ENCODE measurements around the gene DTX3. TPM values are rescaled to one million over a fixed set of nuclear protein-coding genes. Genes with fewer than 3 reads are reported as not detected.
"Not testable (repeated sequence)": the region's sequence is repeated elsewhere in the genome, so short reads cannot be mapped to it uniquely, and the experiment has no call there.

The DTX3 gene
- total and polyA plus RNA-seq, 4 experiments from 2014 or later = 4.2 to 37.1 (median 20.0) TPM

- peaks cover 15 to 17% of the 10 kb centered on the region in 2 donors for H3K27me3 Mint-ChIP-seq
- Histone ChIP-seq H3K27me3 (ENCODE audit: insufficient read depth, low read length) (no peaks in the 10 kb centered on the region), H3K36me3 (ENCODE audit: insufficient read depth, low read length) (no peaks in the 10 kb centered on the region), H3K27ac (ENCODE audit: low read depth, low read length) (no peak overlapping the region), H3K4me3 (ENCODE audit: low read length in 2 of 2) (no peak overlapping the region), H3K4me1 (ENCODE audit: insufficient read depth, low read length) (no peaks in the 10 kb centered on the region), H3K9me3 (ENCODE audit: control insufficient read depth in 1 of 2, low read length in 2 of 2) (no peaks in the 10 kb centered on the region)
- H3K4me3 Mint-ChIP-seq = no peak overlapping the region
- DNase-seq = no peak
- CTCF ChIA-PET (ENCODE audit: partially characterized antibody) = interaction anchor here (2.0 to 2.8 kb wide), 3 partner anchors 9 to 21 kb away, joined by 4 to 8 read pairs (median 7); partner anchors contain the start of gene B4GALNT1
- intact Hi-C loops (cut with micrococcal nuclease) = no loop called here
- POLR2A ChIA-PET (ENCODE audit: partially characterized antibody) = no interaction called here
- no peak overlapping the region for H3K27ac Mint-ChIP-seq
- H3K9me3 Mint-ChIP-seq = peaks cover 0 to 14% (median 8%) of the 10 kb centered on the region in 8 donors
- H3K36me3 Mint-ChIP-seq = no peaks in the 10 kb centered on the region
- no peaks in the 10 kb centered on the region for H3K4me1 Mint-ChIP-seq
Observed at GRCh38 chr12:57641699-57642442, 37.2 kb downstream of the DTX3 start.

GRCh38 chr12:57645990-57646658, 41.5 kb downstream of the DTX3 start:
- H3K27ac ChIP-seq (ENCODE audit: low read depth, low read length); intact Hi-C loops (cut with micrococcal nuclease); H3K4me3 Mint-ChIP-seq; H3K4me1 ChIP-seq (ENCODE audit: insufficient read depth, low read length); H3K9me3 ChIP-seq (ENCODE audit: control insufficient read depth in 1 of 2, low read length in 2 of 2); H3K27ac Mint-ChIP-seq; H3K4me3 ChIP-seq (ENCODE audit: low read length in 2 of 2); H3K36me3 Mint-ChIP-seq; H3K36me3 ChIP-seq (ENCODE audit: insufficient read depth, low read length); DNase-seq; POLR2A ChIA-PET (ENCODE audit: partially characterized antibody); H3K27me3 Mint-ChIP-seq; H3K27me3 ChIP-seq (ENCODE audit: insufficient read depth, low read length); H3K4me1 Mint-ChIP-seq: not testable (repeated sequence)
- H3K9me3 Mint-ChIP-seq = peaks cover 0 to 14% (median 8%) of the 10 kb centered on the region in 8 donors
- CTCF ChIA-PET (ENCODE audit: partially characterized antibody) = interaction anchor here (2.6 kb wide), 1 partner anchor 187 kb away, joined by 8 read pairs; the partner anchor contains the start of gene GLI1

- H3K9me3 ChIP-seq (ENCODE audit: control insufficient read depth in 1 of 2, low read length in 2 of 2); intact Hi-C loops (cut with micrococcal nuclease); H3K27ac ChIP-seq (ENCODE audit: low read depth, low read length); H3K4me3 ChIP-seq (ENCODE audit: low read length in 2 of 2); H3K27ac Mint-ChIP-seq; POLR2A ChIA-PET (ENCODE audit: partially characterized antibody); H3K4me1 Mint-ChIP-seq; H3K4me3 Mint-ChIP-seq; H3K36me3 Mint-ChIP-seq; DNase-seq; CTCF ChIA-PET (ENCODE audit: partially characterized antibody); H3K27me3 Mint-ChIP-seq; H3K36me3 ChIP-seq (ENCODE audit: insufficient read depth, low read length); H3K4me1 ChIP-seq (ENCODE audit: insufficient read depth, low read length); H3K27me3 ChIP-seq (ENCODE audit: insufficient read depth, low read length): not testable (repeated sequence)
- H3K9me3 Mint-ChIP-seq = peaks cover 0 to 14% (median 8%) of the 10 kb centered on the region in 8 donors
Observed at GRCh38 chr12:57646659-57647049, 42.0 kb downstream of the DTX3 start.

GRCh38 chr12:57654042-57654441, 49.4 kb downstream of the DTX3 start:
- Mint-ChIP-seq H3K9me3 (peaks cover 0 to 8% (median 3%) of the 10 kb centered on the region in 8 donors), H3K4me1 (no peaks in the 10 kb centered on the region), H3K27ac (no peak overlapping the region), H3K27me3 (peaks cover 0 to 2% of the 10 kb centered on the region in 2 donors), H3K4me3 (no peak overlapping the region), H3K36me3 (no peaks in the 10 kb centered on the region)
- Histone ChIP-seq H3K4me1 (ENCODE audit: insufficient read depth, low read length) (no peaks in the 10 kb centered on the region), H3K27me3 (ENCODE audit: insufficient read depth, low read length) (no peaks in the 10 kb centered on the region), H3K36me3 (ENCODE audit: insufficient read depth, low read length) (no peaks in the 10 kb centered on the region), H3K4me3 (ENCODE audit: low read length in 2 of 2) (no peak overlapping the region), H3K27ac (ENCODE audit: low read depth, low read length) (no peak overlapping the region), H3K9me3 (ENCODE audit: control insufficient read depth in 1 of 2, low read length in 2 of 2) (no peaks in the 10 kb centered on the region)
- CTCF ChIA-PET (ENCODE audit: partially characterized antibody) = interaction anchor here (0.7 kb wide), 1 partner anchor 32 kb away, joined by 3 read pairs; no protein-coding TSS in a partner anchor
- DNase-seq = no peak
- POLR2A ChIA-PET (ENCODE audit: partially characterized antibody) = no interaction called here
- intact Hi-C loops (cut with micrococcal nuclease) = no loop called here

GRCh38 chr12:57655541-57656240, 51.1 kb downstream of the DTX3 start:
- Histone ChIP-seq H3K4me1 (ENCODE audit: insufficient read depth, low read length) (no peaks in the 10 kb centered on the region), H3K4me3 (ENCODE audit: low read length in 2 of 2) (no peak overlapping the region), H3K9me3 (ENCODE audit: control insufficient read depth in 1 of 2, low read length in 2 of 2) (no peaks in the 10 kb centered on the region), H3K27ac (ENCODE audit: low read depth, low read length) (no peak overlapping the region), H3K36me3 (ENCODE audit: insufficient read depth, low read length) (no peaks in the 10 kb centered on the region), H3K27me3 (ENCODE audit: insufficient read depth, low read length) (no peaks in the 10 kb centered on the region)
- DNase-seq = no peak
- Mint-ChIP-seq H3K9me3 (peaks cover 0 to 8% (median 3%) of the 10 kb centered on the region in 8 donors), H3K27me3 (peaks cover 0 to 2% of the 10 kb centered on the region in 2 donors), H3K4me3 (no peak overlapping the region), H3K4me1 (no peaks in the 10 kb centered on the region), H3K27ac (no peak overlapping the region), H3K36me3 (no peaks in the 10 kb centered on the region)
- ChIA-PET POLR2A (ENCODE audit: partially characterized antibody) (no interaction called here), CTCF (ENCODE audit: partially characterized antibody) (interaction anchor here (1.1 to 1.3 kb wide), 3 partner anchors 11 to 33 kb away, joined by 3 to 4 read pairs (median 3); no protein-coding TSS in a partner anchor)
- intact Hi-C loops (cut with micrococcal nuclease) = no loop called here

GRCh38 chr12:57656408-57656807, 51.8 kb downstream of the DTX3 start:
- H3K4me1 ChIP-seq (ENCODE audit: insufficient read depth, low read length); H3K27me3 Mint-ChIP-seq; H3K4me1 Mint-ChIP-seq; DNase-seq; H3K36me3 ChIP-seq (ENCODE audit: insufficient read depth, low read length); intact Hi-C loops (cut with micrococcal nuclease); H3K27ac Mint-ChIP-seq; H3K9me3 ChIP-seq (ENCODE audit: control insufficient read depth in 1 of 2, low read length in 2 of 2); H3K4me3 ChIP-seq (ENCODE audit: low read length in 2 of 2); H3K27me3 ChIP-seq (ENCODE audit: insufficient read depth, low read length); H3K4me3 Mint-ChIP-seq; H3K9me3 Mint-ChIP-seq; H3K36me3 Mint-ChIP-seq; H3K27ac ChIP-seq (ENCODE audit: low read depth, low read length): not testable (repeated sequence)
- ChIA-PET POLR2A (ENCODE audit: partially characterized antibody) (interaction anchor here (0.7 kb wide), 1 partner anchor 14 kb away, joined by 3 read pairs; no protein-coding TSS in a partner anchor), CTCF (ENCODE audit: partially characterized antibody) (interaction anchor here (1.1 to 1.8 kb wide), 4 partner anchors 13 to 73 kb away, joined by 3 to 4 read pairs (median 4); partner anchors contain the start of gene B4GALNT1)

GRCh38 chr12:57657744-57658143, 53.1 kb downstream of the DTX3 start:
- Histone ChIP-seq H3K27ac (ENCODE audit: low read depth, low read length) (no peak overlapping the region), H3K9me3 (ENCODE audit: control insufficient read depth in 1 of 2, low read length in 2 of 2) (no peaks in the 10 kb centered on the region), H3K4me3 (ENCODE audit: low read length in 2 of 2) (no peak overlapping the region), H3K4me1 (ENCODE audit: insufficient read depth, low read length) (no peaks in the 10 kb centered on the region), H3K36me3 (ENCODE audit: insufficient read depth, low read length) (no peaks in the 10 kb centered on the region), H3K27me3 (ENCODE audit: insufficient read depth, low read length) (no peaks in the 10 kb centered on the region)
- H3K4me1 Mint-ChIP-seq = no peaks in the 10 kb centered on the region
- no peak overlapping the region for H3K4me3 Mint-ChIP-seq
- intact Hi-C loops (cut with micrococcal nuclease) = no loop called here
- peaks cover 0 to 2% of the 10 kb centered on the region in 2 donors for H3K27me3 Mint-ChIP-seq
- DNase-seq = no peak
- ChIA-PET POLR2A (ENCODE audit: partially characterized antibody) (no interaction called here), CTCF (ENCODE audit: partially characterized antibody) (interaction anchor here (0.5 to 1.8 kb wide), 3 partner anchors 14 to 74 kb away, joined by 3 to 4 read pairs (median 4); partner anchors contain the start of gene B4GALNT1)
- H3K36me3 Mint-ChIP-seq = no peaks in the 10 kb centered on the region
- peaks cover 0 to 8% (median 3%) of the 10 kb centered on the region in 8 donors for H3K9me3 Mint-ChIP-seq
- no peak overlapping the region for H3K27ac Mint-ChIP-seq
